ENCODE results near the gene MSI2. TPM values are rescaled to one million over a fixed set of nuclear protein-coding genes. Genes with fewer than 3 reads are reported as not detected.
"Not testable (repeated sequence)": the region's sequence is repeated elsewhere in the genome, so short reads cannot be mapped to it uniquely, and the experiment has no call there.

Gene MSI2
- total RNA-seq, 2 donors from 2014 or later: 65.5 to 81.0 TPM

GRCh38 chr17:57608369-57609124 lies 352.2 kb downstream of the MSI2 start:
- no peak for ATAC-seq

GRCh38 chr17:57609125-57609877 lies 353.0 kb downstream of the MSI2 start:
- DNase-seq: no peak
- intact Hi-C loops (cut with DNase I, micrococcal nuclease): no loop called here
- ATAC-seq: no peak

More at GRCh38 chr17:57608369-57609124, 352.2 kb downstream of the MSI2 start:
- no peak for DNase-seq
- intact Hi-C loops (cut with DNase I, micrococcal nuclease): no loop called here

- ATAC-seq (no peak), DNase-seq (no peak)
- intact Hi-C loops (cut with DNase I, micrococcal nuclease): no loop called here
Measured at GRCh38 chr17:57609878-57610270, 353.6 kb downstream of the MSI2 start.

- ATAC-seq (peak; percentile 81), DNase-seq (no peak)
- intact Hi-C loops (cut with DNase I, micrococcal nuclease): no loop called here
Measured at GRCh38 chr17:57612202-57613071, 356.1 kb downstream of the MSI2 start.

GRCh38 chr17:57614742-57615141 lies 358.4 kb downstream of the MSI2 start:
- DNase-seq (no peak), ATAC-seq (no peak)
- intact Hi-C loops (cut with DNase I, micrococcal nuclease): no loop called here

- intact Hi-C loops (cut with DNase I, micrococcal nuclease): no loop called here
- no peak for ATAC-seq
- DNase-seq: no peak
Measured at GRCh38 chr17:57615836-57616757, 359.8 kb downstream of the MSI2 start.

GRCh38 chr17:57617218-57617617 lies 360.9 kb downstream of the MSI2 start:
- ATAC-seq (no peak), DNase-seq (no peak)
- intact Hi-C loops (cut with DNase I, micrococcal nuclease): no loop called here

GRCh38 chr17:57619061-57619937 lies 363.0 kb downstream of the MSI2 start:
- intact Hi-C loops (cut with DNase I, micrococcal nuclease): no loop called here
- DNase-seq (no peak), ATAC-seq (no peak)

- ATAC-seq: no peak
- no peak for DNase-seq
- intact Hi-C loops (cut with DNase I, micrococcal nuclease): no loop called here
Measured at GRCh38 chr17:57620576-57620975, 364.3 kb downstream of the MSI2 start.

GRCh38 chr17:57621791-57622190 lies 365.5 kb downstream of the MSI2 start:
- DNase-seq; intact Hi-C loops (cut with DNase I, micrococcal nuclease); ATAC-seq: not testable (repeated sequence)

- intact Hi-C loops (cut with DNase I, micrococcal nuclease): no loop called here
- ATAC-seq: no peak
- no peak for DNase-seq
Measured at GRCh38 chr17:57622306-57622682, 366.0 kb downstream of the MSI2 start.

GRCh38 chr17:57622683-57623433 lies 366.5 kb downstream of the MSI2 start:
- ATAC-seq: no peak
- intact Hi-C loops (cut with DNase I, micrococcal nuclease): no loop called here

GRCh38 chr17:57623620-57624019 lies 367.3 kb downstream of the MSI2 start:
- DNase-seq: no peak
- intact Hi-C loops (cut with DNase I, micrococcal nuclease): no loop called here
- no peak for ATAC-seq

More at GRCh38 chr17:57622683-57623433, 366.5 kb downstream of the MSI2 start:
- no peak for DNase-seq

- no peak for DNase-seq
- ATAC-seq: no peak
- intact Hi-C loops (cut with DNase I, micrococcal nuclease): no loop called here
Measured at GRCh38 chr17:57624386-57624785, 368.1 kb downstream of the MSI2 start.

GRCh38 chr17:57625511-57625910 lies 369.2 kb downstream of the MSI2 start:
- intact Hi-C loops (cut with DNase I, micrococcal nuclease): no loop called here
- ATAC-seq (no peak), DNase-seq (no peak)

- ATAC-seq (no peak), DNase-seq (no peak)
- intact Hi-C loops (cut with DNase I, micrococcal nuclease): no loop called here
Measured at GRCh38 chr17:57625957-57626356, 369.6 kb downstream of the MSI2 start.

All from left colon (tissue), 2 donors.